HG03280 (cell line): ENCODE results near the gene SNX9.
A peak's percentile ranks its signal among the peaks of the same experiment; 100 is the strongest.

Experiments
- ATAC-seq: cut with Tn5 transposase; IDR thresholded peaks from one replicate; pipeline ENCODE4 v1.9.1; 2021; ENCODE audit warnings: mild to moderate bottlenecking, moderate library complexity; ENCODE audit not compliant: unreplicated experiment

Gene SNX9

DNA sequence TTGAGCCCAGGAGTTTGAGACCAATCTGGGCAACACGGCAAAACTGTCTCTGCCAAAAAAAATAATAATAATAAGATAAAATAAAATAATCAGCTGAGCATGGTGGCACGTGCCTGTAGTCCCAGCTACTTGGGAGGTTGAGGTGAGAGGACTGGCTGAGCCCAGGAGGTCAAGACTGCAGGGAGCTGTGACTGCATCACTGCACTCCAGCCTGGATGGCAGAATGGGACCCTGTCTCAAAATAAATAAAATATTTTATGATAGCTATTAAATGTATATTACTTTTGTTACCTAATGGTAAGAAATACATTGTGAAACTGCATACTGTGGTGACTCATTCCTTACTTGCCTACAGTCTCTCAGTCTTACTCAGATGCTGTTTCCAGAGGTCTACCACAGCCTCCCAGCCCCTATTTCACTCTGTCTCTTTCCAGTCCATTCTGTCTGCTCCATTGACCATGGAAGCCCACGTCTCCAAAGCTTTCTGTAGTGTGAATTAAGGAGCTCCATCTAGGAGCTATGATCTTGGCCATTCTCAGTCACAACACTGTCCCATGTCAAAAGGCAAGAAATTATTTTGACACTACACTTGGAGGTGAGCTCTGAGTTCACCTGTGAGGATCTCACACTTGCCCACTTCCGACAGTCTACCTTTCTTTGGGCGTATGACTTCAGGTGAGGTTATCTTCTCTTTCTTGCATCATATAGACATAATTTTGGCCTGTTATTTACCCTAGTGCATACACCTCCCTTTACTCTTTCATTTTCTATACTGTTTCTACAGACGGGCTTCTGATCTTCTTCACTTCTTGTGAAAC lies 22.4 kb upstream of the SNX9 start:
- peak; percentile 91 for ATAC-seq

GRCh38 chr6:157804448-157805327 lies 18.4 kb upstream of the SNX9 start:
- no peak for ATAC-seq

GRCh38 chr6:157806131-157806855 lies 16.8 kb upstream of the SNX9 start:
- no peak for ATAC-seq

DNA sequence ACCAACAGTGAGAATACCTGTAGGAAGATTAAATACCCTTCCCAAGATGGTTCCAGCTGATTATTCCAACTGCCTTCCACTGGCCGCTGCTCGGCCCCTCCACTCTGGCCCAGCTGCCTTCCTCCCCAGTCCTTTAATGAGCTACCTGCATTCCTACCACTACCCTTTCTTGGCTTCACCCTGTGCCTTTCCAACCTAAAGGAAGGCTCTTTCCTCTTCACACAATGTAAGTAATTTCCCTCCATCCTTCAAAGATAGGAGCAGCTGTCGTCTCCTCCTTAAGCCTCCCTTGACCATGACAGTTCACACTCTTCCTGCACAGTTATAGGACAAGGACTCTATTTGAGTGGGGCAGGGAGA lies 16.2 kb upstream of the SNX9 start:
- no peak for ATAC-seq

- ATAC-seq = no peak
These were observed 14.6 kb upstream of the SNX9 start for GRCh38 chr6:157808405-157808950.

DNA sequence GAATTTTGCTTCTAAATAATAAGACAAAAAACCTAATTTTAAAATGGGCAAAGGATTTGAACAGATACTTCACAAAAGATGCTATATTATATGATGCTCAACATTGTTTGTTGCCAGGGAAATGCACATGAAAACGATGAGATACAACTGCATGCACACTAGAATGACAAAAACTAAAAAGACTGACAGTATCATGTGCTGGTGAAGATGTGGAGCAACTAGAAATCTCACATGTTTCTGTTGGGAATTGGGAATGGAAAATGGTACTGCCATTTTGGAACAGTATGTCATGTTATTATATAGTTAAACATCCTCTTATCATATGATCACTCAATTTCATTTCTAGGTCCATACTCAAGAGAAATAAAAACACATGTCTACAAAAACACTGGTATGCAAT lies 13.4 kb upstream of the SNX9 start:
- ATAC-seq = no peak

DNA sequence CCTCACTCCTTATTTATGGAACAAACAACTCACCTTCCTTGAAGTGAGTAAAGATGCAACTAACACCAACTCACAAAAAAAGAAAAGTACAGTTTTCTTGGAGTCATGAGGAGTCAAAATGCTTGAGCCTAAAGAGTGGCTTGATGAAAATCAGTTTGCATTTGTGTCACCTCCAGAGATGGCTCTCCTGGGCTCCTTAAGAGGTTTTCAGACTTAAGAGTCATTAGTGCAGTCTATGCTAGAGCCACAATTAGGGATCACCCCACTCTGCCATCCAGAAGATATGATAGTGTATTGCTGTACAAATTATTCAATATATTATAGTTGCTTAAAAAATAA lies 11.9 kb upstream of the SNX9 start:
- ATAC-seq = no peak

- no peak for ATAC-seq
These were observed 11.4 kb upstream of the SNX9 start for GRCh38 chr6:157811476-157812173.

- ATAC-seq = no peak
These were observed 10.4 kb upstream of the SNX9 start for GRCh38 chr6:157812425-157813171.

GRCh38 chr6:157813191-157813590 lies 9.9 kb upstream of the SNX9 start:
- ATAC-seq = no peak

GRCh38 chr6:157813750-157814455 lies 9.1 kb upstream of the SNX9 start:
- no peak for ATAC-seq

DNA sequence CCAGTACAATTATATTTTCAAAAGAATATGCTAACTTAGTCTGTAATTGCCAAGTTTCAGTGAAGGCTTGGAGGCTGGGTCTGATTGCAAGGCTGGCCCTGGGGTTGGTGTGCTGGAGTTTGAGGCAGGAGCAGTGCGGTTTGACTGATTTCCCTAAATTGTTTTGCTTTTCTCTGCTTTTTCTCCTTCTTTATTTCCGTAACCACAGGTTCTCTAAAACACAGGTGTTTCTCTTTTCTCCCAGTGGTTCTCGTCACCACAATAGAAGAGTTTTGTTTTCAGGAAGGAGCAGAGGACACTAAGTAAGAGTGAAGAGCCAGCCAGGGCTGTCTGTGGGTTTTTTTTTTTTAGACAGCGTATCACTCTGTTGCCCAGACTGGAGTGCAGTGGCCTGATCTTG lies 8.2 kb upstream of the SNX9 start:
- ATAC-seq = no peak

GRCh38 chr6:157821342-157822033 lies 1.6 kb upstream of the SNX9 start:
- no peak for ATAC-seq

GRCh38 chr6:157822245-157823000 lies 623 bp upstream of the SNX9 start:
- no peak for ATAC-seq

DNA sequence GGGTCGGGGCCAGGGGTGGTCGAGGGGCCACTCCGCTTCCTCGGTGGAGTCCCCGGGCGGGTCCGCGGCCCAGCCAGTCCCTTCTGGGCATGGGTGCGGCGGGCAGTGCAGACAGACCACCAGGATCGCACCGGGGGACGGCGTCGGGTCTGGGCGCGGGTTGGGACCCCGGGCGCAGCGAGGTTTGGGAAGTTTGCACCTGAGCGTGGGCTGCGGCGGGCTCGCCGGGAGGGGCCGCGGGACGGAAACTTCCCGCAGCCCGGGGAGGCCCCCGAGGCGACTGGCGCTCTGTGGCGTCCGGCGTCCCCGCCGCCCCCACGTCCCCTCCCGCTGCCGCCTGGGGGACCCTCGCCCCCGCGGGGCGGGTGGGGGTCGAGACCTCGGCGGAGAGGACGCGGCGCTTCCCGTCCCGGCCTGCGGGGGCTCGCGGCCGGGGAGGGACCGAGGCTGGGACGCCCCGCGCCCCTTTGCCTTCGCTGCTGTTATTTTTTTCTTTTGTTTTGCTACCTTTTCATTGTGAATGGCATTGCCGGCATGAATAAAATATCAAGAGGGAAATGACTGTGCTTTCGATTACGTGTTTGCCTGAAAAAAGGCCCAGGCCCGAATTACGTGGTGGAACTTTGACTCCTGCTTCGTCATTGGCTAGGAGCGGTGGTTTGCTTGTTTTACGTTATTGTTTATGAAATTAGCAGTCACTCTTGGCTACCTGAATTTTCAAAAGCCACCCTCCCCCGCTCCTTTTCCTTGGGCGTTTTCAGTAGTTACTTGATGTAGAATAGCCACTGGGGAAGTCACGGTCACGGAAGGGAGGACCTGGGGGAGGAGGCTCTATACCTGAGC lies 703 bp downstream of the SNX9 start:
- ATAC-seq = peak; percentile 49

- no peak for ATAC-seq
These were observed 2.3 kb downstream of the SNX9 start for GRCh38 chr6:157825243-157825904.
